Activated naive CD8-positive, alpha-beta T cell treated with anti-CD3 and anti-CD28 coated beads, Interleukin-2, amount 50 U/mL, for 24 hours (primary cell): ENCODE data around the gene TH.

Source experiments
- ATAC-seq: fragments of 150-1000 bp; cut with Tn5 transposase; one replicate; pipeline ENCODE4 v1.10.0; 2021
- DNase-seq: peaks from one replicate; pipeline ENCODE4 v3.0.0; 2021
- H3K27ac Mint-ChIP-seq: one replicate; pipeline ENCODE4 v1.8.0; 2021; ENCODE audit warnings: mild to moderate bottlenecking, mixed read lengths
- H3K27me3 Mint-ChIP-seq: one replicate; pipeline ENCODE4 v1.8.0; 2021; ENCODE audit warnings: mixed read lengths
- H3K36me3 Mint-ChIP-seq: one replicate; pipeline ENCODE4 v1.8.0; 2021; ENCODE audit warnings: low read depth, mixed read lengths
- H3K4me1 Mint-ChIP-seq: one replicate; pipeline ENCODE4 v1.8.0; 2021; ENCODE audit warnings: mixed read lengths
- H3K4me3 Mint-ChIP-seq: one replicate; pipeline ENCODE4 v1.8.0; 2021; ENCODE audit warnings: mild to moderate bottlenecking, moderate library complexity, mixed read lengths
- H3K9me3 Mint-ChIP-seq: one replicate; pipeline ENCODE4 v1.8.0; 2021; ENCODE audit warnings: mixed read lengths

The TH gene

DNA sequence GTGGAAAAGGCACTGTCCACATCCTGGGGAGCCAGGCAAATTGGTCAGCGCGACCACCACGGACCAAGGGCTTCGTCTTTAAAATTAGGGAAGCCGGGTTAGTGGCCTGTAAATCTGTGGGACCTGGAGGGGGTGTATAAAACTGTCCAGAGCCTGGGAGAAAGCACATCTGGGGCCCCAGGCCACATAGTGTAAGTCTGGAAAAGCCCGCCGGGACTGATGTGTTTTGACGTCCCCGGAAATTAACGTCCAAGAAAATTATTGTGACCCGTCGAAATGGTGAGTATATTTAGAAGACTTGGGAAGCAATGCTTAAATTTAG lies 28.2 kb downstream of the TH start:
- Mint-ChIP-seq H3K27ac (no peak overlapping the region), H3K4me3 (peak overlapping the region; percentile 65), H3K27me3 (peaks cover 59% of the 10 kb centered on the region), H3K36me3 (no peaks in the 10 kb centered on the region), H3K4me1 (peaks cover 33% of the 10 kb centered on the region), H3K9me3 (no peaks in the 10 kb centered on the region)
- ATAC-seq (no peak), DNase-seq (no peak)

DNA sequence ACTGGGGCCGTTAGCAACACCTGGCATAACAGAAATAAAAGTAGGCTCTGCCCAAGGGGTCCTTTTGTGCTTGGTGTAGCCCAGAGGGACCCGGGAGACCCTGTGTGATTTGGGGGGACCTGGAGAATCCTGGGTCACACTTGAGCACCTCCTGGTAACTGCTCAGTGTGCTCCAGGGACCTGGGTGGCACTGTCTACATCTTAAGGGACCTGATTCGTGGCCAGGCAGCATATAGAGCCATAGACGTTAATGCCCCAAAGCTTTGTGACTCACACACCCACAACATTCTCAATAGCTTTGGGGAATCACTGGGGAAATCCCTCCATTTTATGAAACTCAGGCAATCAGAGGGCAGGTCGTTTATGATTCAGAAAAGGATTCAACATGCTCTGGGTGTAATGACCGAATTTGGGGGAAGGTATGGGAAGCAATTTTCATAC lies 28.8 kb downstream of the TH start:
- peak overlapping the region; percentile 56 for H3K27ac Mint-ChIP-seq
- H3K27me3 Mint-ChIP-seq = peaks cover 57% of the 10 kb centered on the region
- H3K36me3 Mint-ChIP-seq = no peaks in the 10 kb centered on the region
- peak overlapping the region; percentile 71 for H3K4me3 Mint-ChIP-seq
- H3K9me3 Mint-ChIP-seq = no peaks in the 10 kb centered on the region
- peaks cover 35% of the 10 kb centered on the region for H3K4me1 Mint-ChIP-seq
- DNase-seq (peak; percentile 47), ATAC-seq (peak; percentile 98)

DNA sequence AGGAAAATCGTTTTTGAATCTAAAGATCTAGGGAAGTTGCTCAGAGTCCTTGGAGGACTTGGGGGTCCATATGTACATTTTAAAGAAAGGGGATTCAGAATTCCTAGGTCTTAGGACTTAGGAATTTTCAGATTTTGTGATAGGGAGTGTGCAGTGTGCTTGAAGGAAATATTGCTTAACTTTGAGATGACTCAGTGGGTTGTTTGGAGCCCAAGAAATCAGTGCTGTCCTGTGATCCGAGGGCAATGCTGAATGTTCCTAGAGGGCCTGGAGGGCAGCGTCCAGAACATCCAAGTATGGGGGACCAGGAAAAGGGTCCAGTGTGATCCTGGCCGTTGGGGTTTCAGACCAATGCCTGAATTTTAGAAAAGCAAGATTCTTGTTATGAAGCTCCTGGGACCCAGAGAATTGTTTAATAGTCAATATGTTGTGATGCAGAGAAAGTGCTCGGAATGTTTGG lies 29.3 kb downstream of the TH start:
- H3K9me3 Mint-ChIP-seq = no peaks in the 10 kb centered on the region
- no peak for ATAC-seq
- DNase-seq = no peak
- no peaks in the 10 kb centered on the region for H3K36me3 Mint-ChIP-seq
- H3K4me3 Mint-ChIP-seq = no peak overlapping the region
- H3K27me3 Mint-ChIP-seq = peaks cover 60% of the 10 kb centered on the region
- H3K4me1 Mint-ChIP-seq = peaks cover 38% of the 10 kb centered on the region
- H3K27ac Mint-ChIP-seq = no peak overlapping the region

DNA sequence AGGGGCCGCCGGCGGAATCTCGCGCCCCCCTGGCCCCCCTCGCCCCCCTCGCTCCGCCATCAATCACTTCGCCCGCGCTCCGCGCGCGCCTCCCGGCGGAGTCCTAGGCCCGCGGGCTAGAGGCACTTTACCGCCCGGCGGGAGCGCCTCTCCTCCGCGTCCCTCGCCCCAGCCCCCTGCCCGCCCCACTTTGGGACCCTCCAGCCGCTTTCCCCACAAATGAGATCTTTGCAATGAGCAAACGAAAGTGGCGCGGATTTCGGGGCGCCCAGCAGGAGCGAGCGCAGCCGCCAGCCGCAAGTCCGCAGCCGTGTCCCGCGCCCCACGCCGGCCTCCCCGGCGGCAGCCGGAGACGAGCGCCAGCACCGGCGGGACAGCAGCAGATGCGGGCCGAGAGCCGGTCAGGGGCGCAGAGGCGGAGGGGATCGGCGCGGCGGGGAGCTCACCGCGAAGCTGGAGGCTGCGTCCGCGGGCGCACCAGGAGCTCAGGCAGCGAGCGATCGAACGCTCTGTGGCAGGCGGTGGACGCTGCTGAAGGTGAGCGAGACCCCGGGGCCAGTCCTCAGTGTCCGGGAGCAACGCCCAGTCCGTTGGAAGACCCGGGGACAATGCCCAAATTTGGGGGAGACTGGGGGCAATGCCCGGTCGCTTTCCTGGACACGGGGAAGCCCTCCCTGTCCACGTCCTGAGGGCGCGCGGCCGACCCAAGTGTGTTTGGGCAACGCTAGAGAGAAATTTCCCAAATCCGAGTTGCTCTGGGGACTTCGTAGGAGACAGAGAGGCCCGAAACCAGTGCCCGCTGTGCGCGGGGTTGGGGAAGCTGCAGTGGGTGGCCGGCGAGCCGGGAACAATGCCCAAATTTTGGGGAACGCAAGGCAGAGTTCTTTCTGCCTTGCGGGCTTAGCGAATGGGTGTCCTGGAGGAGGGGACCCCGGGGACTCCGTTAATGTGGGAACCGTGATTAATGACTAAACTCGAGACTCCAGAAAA lies 30.9 kb downstream of the TH start:
- Mint-ChIP-seq H3K4me1 (peaks cover 38% of the 10 kb centered on the region), H3K27me3 (peaks cover 60% of the 10 kb centered on the region), H3K4me3 (peak overlapping the region; percentile 17)

DNA sequence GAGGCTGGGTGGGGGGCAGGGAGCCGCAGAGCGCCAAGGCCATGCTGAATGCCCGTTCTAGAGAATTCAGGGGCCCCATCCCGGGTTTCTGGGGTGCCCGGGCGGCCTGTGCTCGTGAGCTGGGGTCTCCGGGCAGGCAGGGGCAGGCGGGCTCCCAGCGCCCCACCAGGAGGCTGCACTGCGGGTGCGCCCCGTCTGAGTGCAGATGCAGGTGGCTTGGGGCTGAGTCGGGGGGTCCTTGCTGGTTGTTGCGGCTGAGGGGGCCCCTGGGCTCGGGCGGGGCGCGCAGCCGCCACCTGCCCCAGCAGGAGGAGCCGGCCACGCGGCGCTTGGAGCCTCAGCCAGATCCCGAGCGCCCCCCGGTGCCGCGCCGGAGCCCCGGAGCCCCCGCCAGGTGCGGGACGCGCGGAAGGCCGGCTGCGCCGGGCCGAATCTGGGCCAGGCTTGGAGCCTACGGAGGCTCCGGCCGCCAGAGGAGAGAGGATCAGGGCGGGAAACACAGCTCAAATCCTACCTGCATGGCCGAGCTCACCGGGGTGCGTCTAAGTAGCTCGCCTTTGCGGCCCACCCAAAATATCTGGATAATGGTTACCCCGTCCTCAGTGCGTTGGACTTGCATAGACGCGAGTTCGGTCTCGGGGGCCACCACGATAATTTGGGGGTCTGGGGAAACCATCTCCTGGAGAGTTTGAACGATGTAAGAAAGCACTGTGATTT lies 31.8 kb downstream of the TH start:
- Mint-ChIP-seq H3K4me1 (peaks cover 35% of the 10 kb centered on the region), H3K27me3 (peaks cover 59% of the 10 kb centered on the region), H3K36me3 (no peaks in the 10 kb centered on the region), H3K27ac (no peak overlapping the region), H3K9me3 (no peaks in the 10 kb centered on the region), H3K4me3 (no peak overlapping the region)
- ATAC-seq (no peak), DNase-seq (no peak)

More for the DNA sequence above, 30.9 kb downstream of the TH start:
- Mint-ChIP-seq H3K27ac (no peak overlapping the region), H3K9me3 (no peaks in the 10 kb centered on the region), H3K36me3 (no peaks in the 10 kb centered on the region)
- DNase-seq (no peak), ATAC-seq (no peak)

DNA sequence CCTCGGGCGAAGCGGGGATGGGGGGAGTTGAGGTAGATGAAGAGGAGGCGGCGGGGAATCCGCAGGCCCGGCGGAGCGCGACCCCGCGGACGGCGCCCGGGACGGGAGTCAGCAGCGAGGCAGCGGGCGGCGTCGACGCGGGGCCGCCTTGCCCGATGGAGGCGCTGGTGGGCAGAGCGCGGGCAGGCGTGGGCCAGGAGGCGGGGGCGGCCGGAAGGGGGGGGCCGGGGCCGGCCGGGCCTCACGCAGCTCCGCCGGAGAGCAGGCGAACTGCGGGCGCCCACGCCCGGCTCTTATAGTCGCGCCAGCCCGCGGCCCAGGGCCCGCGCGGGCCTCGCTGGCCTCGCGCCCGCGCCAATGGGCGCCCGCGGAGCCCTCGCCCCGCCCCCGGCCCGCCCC lies 32.5 kb downstream of the TH start, which contains the start of gene IGF2:
IGF2 (minus strand) TSS at position 267 of the 399 bp plus-strand sequence. CDS start 3,866 bp downstream, outside the sequence.
- peaks cover 30% of the 10 kb centered on the region for H3K4me1 Mint-ChIP-seq
- no peak within 1 kb of the TSS for H3K27ac Mint-ChIP-seq
- H3K4me3 Mint-ChIP-seq = peak within 1 kb of the TSS; percentile 34
- ATAC-seq = no peak
- no peaks in the 10 kb centered on the region for H3K9me3 Mint-ChIP-seq
- peaks cover 58% of the 10 kb centered on the region for H3K27me3 Mint-ChIP-seq
- no peaks in the 10 kb centered on the region for H3K36me3 Mint-ChIP-seq
- no peak for DNase-seq

DNA sequence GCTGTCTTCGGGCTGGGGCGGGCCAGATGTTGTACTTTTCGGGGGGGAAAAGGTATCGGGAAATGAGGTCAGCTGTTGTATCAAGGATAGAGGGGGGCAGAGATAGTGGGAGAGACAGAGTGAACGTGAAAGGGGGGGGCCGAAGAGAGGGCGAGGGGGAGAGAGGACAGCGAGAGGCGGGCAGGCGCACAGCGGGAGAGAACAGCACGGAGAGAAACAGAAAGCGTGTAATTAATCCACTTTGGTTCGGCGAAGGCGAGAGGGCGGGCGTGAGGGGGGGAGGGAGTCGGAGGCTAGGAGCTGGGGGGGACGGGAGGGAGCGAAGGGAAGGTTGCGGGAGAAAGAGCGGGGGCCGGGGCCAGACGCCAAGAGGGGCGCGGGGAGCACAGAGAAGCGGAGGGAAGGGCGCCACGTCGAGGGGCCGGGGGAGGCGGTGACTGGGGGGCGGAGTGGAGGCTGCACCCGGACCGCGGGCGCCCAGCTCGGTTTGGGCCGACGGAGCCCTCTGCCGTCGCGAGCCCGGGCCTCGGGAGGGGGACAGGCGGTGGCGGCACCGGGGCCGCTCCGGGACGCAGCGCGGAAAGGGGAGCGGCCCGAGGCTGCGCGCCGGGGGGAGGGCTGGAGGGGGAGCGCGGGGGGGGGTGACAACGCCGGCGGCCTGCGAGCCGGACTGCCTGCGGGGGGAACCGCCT lies 33.0 kb downstream of the TH start:
- peaks cover 62% of the 10 kb centered on the region for H3K27me3 Mint-ChIP-seq
- no peaks in the 10 kb centered on the region for H3K36me3 Mint-ChIP-seq
- no peak overlapping the region for H3K27ac Mint-ChIP-seq
- peaks cover 29% of the 10 kb centered on the region for H3K4me1 Mint-ChIP-seq
- ATAC-seq = no peak
- DNase-seq = no peak
- peak overlapping the region; percentile 34 for H3K4me3 Mint-ChIP-seq
- H3K9me3 Mint-ChIP-seq = no peaks in the 10 kb centered on the region

DNA sequence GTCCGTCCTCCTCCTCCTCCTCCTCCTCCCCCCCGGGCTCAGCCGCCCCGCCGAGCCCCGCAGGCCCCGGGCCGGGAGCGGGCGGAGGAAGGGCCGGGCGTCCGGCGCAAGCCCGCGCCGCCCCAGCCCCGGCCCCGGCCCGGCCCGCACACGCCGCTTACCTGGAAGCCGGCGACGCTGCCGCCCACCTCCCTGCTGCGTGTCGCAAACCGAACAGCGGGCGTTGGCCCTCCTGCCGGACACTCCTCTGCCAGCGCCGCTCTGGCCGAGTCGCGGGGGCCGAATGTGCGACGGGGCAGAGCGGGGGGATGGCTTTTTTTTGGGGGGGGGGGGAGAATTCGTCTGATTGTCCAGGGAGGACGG lies 33.6 kb downstream of the TH start:
- Mint-ChIP-seq H3K36me3 (no peaks in the 10 kb centered on the region), H3K4me3 (no peak overlapping the region), H3K4me1 (peaks cover 23% of the 10 kb centered on the region), H3K27ac (no peak overlapping the region), H3K9me3 (no peaks in the 10 kb centered on the region), H3K27me3 (peaks cover 62% of the 10 kb centered on the region)
- DNase-seq (no peak), ATAC-seq (no peak)

DNA sequence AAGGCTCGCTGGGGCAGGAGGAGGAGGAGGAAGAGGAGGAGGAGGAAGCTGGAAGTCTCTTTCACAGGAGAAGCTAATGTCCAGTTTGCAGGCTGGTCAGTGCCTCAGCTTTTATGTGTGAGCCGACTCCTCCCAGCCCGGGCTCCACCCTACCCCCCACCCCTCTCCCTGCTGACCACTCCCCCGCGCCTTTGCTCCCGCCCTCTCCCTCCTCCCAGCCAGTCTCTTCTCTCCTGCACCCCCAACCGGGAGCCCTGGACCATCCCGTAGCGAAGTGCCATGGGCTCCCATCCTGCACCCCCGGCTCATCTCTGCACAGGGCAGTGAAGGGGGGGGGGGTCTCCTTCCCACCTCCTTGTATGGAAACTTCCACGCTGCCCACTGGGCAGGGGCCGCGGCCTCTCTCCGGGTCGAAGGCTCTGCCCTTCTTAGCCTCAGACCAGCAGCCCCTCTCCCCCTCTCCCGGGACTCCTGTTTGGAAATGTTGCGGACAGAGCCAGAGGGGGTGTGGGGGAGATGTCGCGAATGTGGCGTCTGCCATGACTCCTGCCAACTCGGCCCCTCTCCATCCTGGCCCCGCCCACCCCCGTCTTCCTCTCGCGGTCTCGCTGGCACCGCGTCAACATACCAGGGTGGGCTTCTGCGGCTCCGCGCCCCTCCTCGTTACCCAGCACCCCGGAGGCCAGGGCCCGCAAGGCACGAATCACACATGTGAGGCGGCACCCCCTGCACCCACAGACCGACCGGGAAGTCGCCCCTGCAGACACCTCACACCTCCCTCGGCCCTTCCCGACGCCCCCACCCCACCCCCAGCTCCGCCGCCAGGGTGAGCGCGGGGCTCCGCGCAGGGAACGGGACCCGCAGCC lies 34.2 kb downstream of the TH start:
- Mint-ChIP-seq H3K9me3 (no peaks in the 10 kb centered on the region), H3K4me3 (no peak overlapping the region), H3K4me1 (peaks cover 17% of the 10 kb centered on the region), H3K27me3 (peaks cover 60% of the 10 kb centered on the region), H3K27ac (no peak overlapping the region), H3K36me3 (no peaks in the 10 kb centered on the region)
- ATAC-seq (no peak), DNase-seq (no peak)

DNA sequence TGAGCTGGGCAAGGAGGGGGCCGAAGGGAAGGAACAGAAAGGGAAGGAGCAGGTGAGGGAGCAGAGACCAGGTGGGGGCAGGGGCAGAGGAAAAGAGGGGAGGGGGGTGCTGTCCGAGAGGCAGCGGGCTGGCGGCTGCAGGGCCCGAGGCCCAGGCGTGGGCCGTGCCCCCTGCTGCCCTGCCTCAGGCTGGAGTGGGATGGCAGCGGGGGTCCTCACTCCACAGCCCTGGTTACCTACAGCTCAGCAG lies 34.7 kb downstream of the TH start:
- peaks cover 60% of the 10 kb centered on the region for H3K27me3 Mint-ChIP-seq
- DNase-seq = no peak
- H3K4me3 Mint-ChIP-seq = no peak overlapping the region
- no peaks in the 10 kb centered on the region for H3K9me3 Mint-ChIP-seq
- no peak for ATAC-seq
- no peak overlapping the region for H3K27ac Mint-ChIP-seq
- H3K36me3 Mint-ChIP-seq = no peaks in the 10 kb centered on the region
- H3K4me1 Mint-ChIP-seq = peaks cover 12% of the 10 kb centered on the region

DNA sequence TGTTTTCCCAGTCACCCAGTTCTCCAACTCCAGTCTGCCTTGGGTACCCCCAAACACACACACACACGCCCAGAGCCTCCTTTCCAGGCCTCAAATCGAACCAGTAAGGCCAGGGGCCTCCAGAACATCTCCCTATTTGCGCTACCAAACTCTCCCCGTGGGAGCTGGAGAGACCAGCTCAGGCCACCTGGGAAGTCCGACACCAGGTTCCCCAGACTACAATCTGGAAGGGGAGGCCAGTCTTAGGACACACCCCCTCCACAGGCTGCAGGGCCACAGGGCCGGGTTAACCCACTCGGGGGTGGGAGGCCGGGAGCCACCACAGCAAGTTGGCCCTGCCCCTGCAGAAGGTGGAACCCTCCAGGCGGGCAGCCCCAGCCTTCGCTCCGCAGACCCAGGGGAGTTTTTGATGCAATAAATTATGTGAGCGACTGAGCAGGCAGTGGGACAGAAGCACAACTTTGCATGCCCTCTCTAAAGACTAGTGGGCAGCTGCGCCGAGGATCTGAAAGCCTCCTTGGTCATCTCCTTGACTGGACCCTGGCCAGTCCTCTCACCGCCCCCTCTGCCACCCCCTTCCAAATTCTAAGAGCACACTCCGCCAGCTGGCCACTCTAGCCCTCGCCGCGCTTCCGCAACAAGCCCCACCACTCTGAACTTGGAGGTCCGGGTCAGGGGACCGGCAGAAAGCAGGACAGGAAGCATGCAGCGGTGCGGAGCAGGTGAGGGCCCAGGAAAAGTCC lies 35.2 kb downstream of the TH start:
- H3K27me3 Mint-ChIP-seq = peaks cover 61% of the 10 kb centered on the region
- no peaks in the 10 kb centered on the region for H3K9me3 Mint-ChIP-seq
- no peak overlapping the region for H3K4me3 Mint-ChIP-seq
- H3K36me3 Mint-ChIP-seq = no peaks in the 10 kb centered on the region
- ATAC-seq = no peak
- no peak overlapping the region for H3K27ac Mint-ChIP-seq
- peaks cover 9% of the 10 kb centered on the region for H3K4me1 Mint-ChIP-seq
- no peak for DNase-seq

DNA sequence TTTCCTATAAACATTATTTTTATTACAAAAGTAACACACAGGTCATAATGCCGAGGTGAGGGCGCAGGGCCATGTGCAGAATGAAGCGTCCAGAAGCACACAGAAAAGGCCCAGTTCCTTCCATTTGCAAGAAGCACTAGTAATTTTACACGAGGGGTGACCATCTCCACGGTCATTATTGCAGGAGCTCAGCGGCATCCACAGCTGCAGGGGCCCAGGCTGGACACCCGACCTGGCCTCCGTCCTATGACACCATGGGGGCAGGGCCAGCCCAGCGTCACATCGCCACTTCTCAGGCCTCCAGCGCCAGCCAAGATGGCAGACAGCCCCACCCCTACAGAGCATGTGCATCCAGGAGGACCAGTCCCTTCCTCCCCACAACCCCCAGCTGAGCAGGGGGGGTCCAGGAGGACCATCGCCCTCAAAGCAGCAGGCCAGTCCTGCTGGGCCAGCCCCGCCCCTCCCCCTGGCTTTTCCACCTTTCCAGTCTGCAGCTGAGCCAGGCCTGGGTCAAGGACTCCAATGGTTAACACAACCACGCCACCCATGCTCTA lies 35.9 kb downstream of the TH start:
- no peak overlapping the region for H3K4me3 Mint-ChIP-seq

DNA sequence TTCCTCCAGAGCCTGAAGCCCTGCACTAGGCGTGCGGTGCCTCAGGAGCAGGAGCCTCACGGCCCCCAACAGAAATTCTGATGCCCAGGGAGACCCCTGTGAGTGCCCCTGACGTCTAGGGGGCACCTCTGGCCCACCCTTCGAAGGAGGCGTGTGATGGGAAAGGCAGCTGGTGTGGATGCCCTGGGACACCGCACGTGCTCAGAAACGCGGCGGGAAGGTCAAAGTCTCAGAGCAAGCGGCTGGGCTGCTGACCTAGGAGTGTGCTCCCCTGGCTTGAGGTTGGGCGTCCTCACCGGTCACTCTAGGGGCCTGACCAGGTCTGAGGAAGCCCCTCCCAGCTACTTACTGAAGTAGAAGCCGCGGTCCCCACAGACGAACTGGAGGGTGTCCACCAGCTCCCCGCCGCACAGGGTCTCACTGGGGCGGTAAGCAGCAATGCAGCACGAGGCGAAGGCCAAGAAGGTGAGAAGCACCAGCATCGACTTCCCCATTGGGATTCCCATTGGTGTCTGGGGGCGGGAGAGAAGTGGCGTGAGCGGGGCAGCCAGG lies 36.5 kb downstream of the TH start:
- Mint-ChIP-seq H3K4me1 (peaks cover 5% of the 10 kb centered on the region), H3K9me3 (no peaks in the 10 kb centered on the region), H3K27me3 (peaks cover 63% of the 10 kb centered on the region), H3K4me3 (no peak overlapping the region), H3K36me3 (no peaks in the 10 kb centered on the region), H3K27ac (no peak overlapping the region)
- no peak for DNase-seq
- no peak for ATAC-seq

More for the DNA sequence above, 35.9 kb downstream of the TH start:
- H3K27me3 Mint-ChIP-seq = peaks cover 62% of the 10 kb centered on the region
- H3K27ac Mint-ChIP-seq = no peak overlapping the region
- H3K4me1 Mint-ChIP-seq = peaks cover 5% of the 10 kb centered on the region
- H3K9me3 Mint-ChIP-seq = no peaks in the 10 kb centered on the region
- no peaks in the 10 kb centered on the region for H3K36me3 Mint-ChIP-seq
- ATAC-seq = no peak
- DNase-seq = no peak
